PFSK-1 (cell line): ENCODE data around the gene SEC14L3.

Experiments used
- FOXP2 ChIP-seq: optimal IDR thresholded peaks from 2 replicates; pipeline ENCODE3; 2011; ENCODE audit warnings: borderline replicate concordance, control low read depth, inconsistent platforms; ENCODE audit not compliant: insufficient read depth; ENCODE audit errors: extremely low read length, extremely low read depth
- POLR2AphosphoS5 ChIP-seq: IDR thresholded peaks from 2 replicates; pipeline ENCODE4 v1.6.1; 2012; ENCODE audit warnings: low read depth, mild to moderate bottlenecking, control low read depth, low read length, moderate library complexity
- REST ChIP-seq, 2 experiments: IDR thresholded peaks; 2 replicates each; pipeline versions ENCODE4 v1.6.1 to v1.8.0; 2011 to 2012; ENCODE audit warnings: low read depth in 2 of 2, low read length in 2 of 2, control low read depth in 1 of 2, inconsistent platforms in 1 of 2, mild to moderate bottlenecking in 1 of 2, moderate library complexity in 1 of 2; ENCODE audit not compliant: insufficient read depth in 1 of 2
- SIN3A ChIP-seq: IDR thresholded peaks from 2 replicates; pipeline ENCODE4 v1.6.1; 2012; ENCODE audit warnings: mild to moderate bottlenecking, low read length, moderate library complexity, borderline replicate concordance; ENCODE audit not compliant: insufficient read depth
- TAF1 ChIP-seq: IDR thresholded peaks from 2 replicates; pipeline ENCODE4 v1.6.1; 2012; ENCODE audit warnings: low read length, control low read depth, borderline replicate concordance; ENCODE audit not compliant: insufficient read depth

The SEC14L3 gene

GRCh38 chr22:30514252-30514651 is 42.4 kb upstream of the SEC14L3 start:
- no peak for TF ChIP-seq REST (IDR thresholded peaks at IDR 0.05; ENCODE audit: insufficient read depth in 1 of 2, low read depth in 2 of 2, low read length in 2 of 2)
- no peak for TF ChIP-seq SIN3A
- TF ChIP-seq POLR2AphosphoS5, result no peak
- no peak for TF ChIP-seq FOXP2
- TF ChIP-seq TAF1, result no peak

GRCh38 chr22:30513462-30513861 is 41.6 kb upstream of the SEC14L3 start:
- TF ChIP-seq POLR2AphosphoS5 (no peak), TAF1 (no peak), FOXP2 (no peak), SIN3A (no peak), REST (IDR thresholded peaks at IDR 0.05; ENCODE audit: insufficient read depth in 1 of 2, low read depth in 2 of 2, low read length in 2 of 2) (no peak)

GRCh38 chr22:30511911-30512310 is 40.1 kb upstream of the SEC14L3 start:
- TF ChIP-seq SIN3A (no peak), POLR2AphosphoS5 (no peak), FOXP2 (no peak), TAF1 (no peak), REST (IDR thresholded peaks at IDR 0.05; ENCODE audit: insufficient read depth in 1 of 2, low read depth in 2 of 2, low read length in 2 of 2) (no peak)

GRCh38 chr22:30511109-30511508 is 39.3 kb upstream of the SEC14L3 start:
- TF ChIP-seq FOXP2 (no peak), TAF1 (no peak), POLR2AphosphoS5 (no peak), REST (IDR thresholded peaks at IDR 0.05; ENCODE audit: insufficient read depth in 1 of 2, low read depth in 2 of 2, low read length in 2 of 2) (no peak)

- no peak for TF ChIP-seq POLR2AphosphoS5
- TF ChIP-seq TAF1, result no peak
- TF ChIP-seq SIN3A, result no peak
- no peak for TF ChIP-seq FOXP2
- no peak for TF ChIP-seq REST (IDR thresholded peaks at IDR 0.05; ENCODE audit: insufficient read depth in 1 of 2, low read depth in 2 of 2, low read length in 2 of 2)
Measured at GRCh38 chr22:30508216-30508615, 36.4 kb upstream of the SEC14L3 start.
